Vagina (tissue), 2 donors: ENCODE data around the gene MON1B.

Experiments used
- CTCF ChIP-seq, 3 experiments: fragments of 450-650 bp in 2 of 3; fragments of 200-600 bp in 1 of 3; sonication (generic) in 1 of 3; IDR thresholded peaks; one replicate each; pipeline ENCODE4 v1.5.1; 2017 to 2019; ENCODE audit warnings: antibody characterized with exemption in 3 of 3, mild to moderate bottlenecking in 2 of 3, moderate library complexity in 2 of 3
- POLR2A ChIP-seq, 2 donors: fragments of 450-650 bp; IDR thresholded peaks; one replicate each; pipeline ENCODE4 v1.6.1; 2017; ENCODE audit warnings: antibody characterized with exemption in 2 of 2, mild to moderate bottlenecking in 2 of 2, moderate library complexity in 2 of 2
- POLR2AphosphoS5 ChIP-seq, 2 donors: sonication (generic); formaldehyde crosslinking; IDR thresholded peaks; one replicate each; pipeline ENCODE4 v1.9.0; 2017; ENCODE audit warnings: antibody characterized with exemption in 2 of 2, mild to moderate bottlenecking in 2 of 2, low read depth in 1 of 2; ENCODE audit not compliant: insufficient read depth in 1 of 2

GRCh38 chr16:77170805-77171204, 20.2 kb upstream of the MON1B start:
- no peak for TF ChIP-seq POLR2A (IDR thresholded peaks at IDR 0.05)
- no peak for TF ChIP-seq CTCF (IDR thresholded peaks at IDR 0.05)
- TF ChIP-seq POLR2AphosphoS5 (IDR thresholded peaks at IDR 0.05; ENCODE audit: insufficient read depth in 1 of 2, low read depth in 1 of 2) = no peak
